H9 (cell line): ENCODE measurements around the gene EDDM3A. TPM values are rescaled to one million over a fixed set of nuclear protein-coding genes. Genes with fewer than 3 reads are reported as not detected.

ENCODE experiments used
- DNase-seq: peaks from one replicate; pipeline ENCODE4 v3.0.0-alpha.2; 2017
- H2AFZ ChIP-seq: one replicate; pipeline ENCODE4 v1.6.1; 2013; ENCODE audit warnings: mild to moderate bottlenecking, low read length, control low read depth, moderate library complexity
- H2AK5ac ChIP-seq: 2 replicates; pipeline ENCODE4 v1.6.1; 2013; ENCODE audit warnings: low read length, control low read depth, mixed read lengths; ENCODE audit not compliant: insufficient read length
- H2BK120ac ChIP-seq: one replicate; pipeline ENCODE4 v1.6.1; 2013; ENCODE audit warnings: low read depth, mild to moderate bottlenecking, low read length, control low read depth, inconsistent platforms; ENCODE audit not compliant: poor library complexity, severe bottlenecking
- H2BK12ac ChIP-seq: 2 replicates; pipeline ENCODE4 v1.6.1; 2013; ENCODE audit warnings: low read length, control low read depth, mixed read lengths, low read depth; ENCODE audit not compliant: insufficient read length
- H2BK15ac ChIP-seq: 2 replicates; pipeline ENCODE4 v1.6.1; 2013; ENCODE audit warnings: low read depth, low read length, control low read depth
- H2BK20ac ChIP-seq: one replicate; pipeline ENCODE4 v1.6.1; 2013; ENCODE audit warnings: low read depth, mild to moderate bottlenecking, low read length, control low read depth, inconsistent platforms; ENCODE audit not compliant: poor library complexity, severe bottlenecking
- H2BK5ac ChIP-seq: 2 replicates; pipeline ENCODE4 v1.6.1; 2013; ENCODE audit warnings: low read length, control low read depth, mixed read lengths; ENCODE audit not compliant: insufficient read length
- H3K14ac ChIP-seq: 2 replicates; pipeline ENCODE4 v1.6.1; 2013; ENCODE audit warnings: low read length, control low read depth; ENCODE audit not compliant: insufficient read depth
- H3K18ac ChIP-seq: 2 replicates; pipeline ENCODE4 v1.6.1; 2013; ENCODE audit warnings: low read depth, mild to moderate bottlenecking, mixed read lengths, low read length, control low read depth; ENCODE audit not compliant: insufficient read length
- H3K23ac ChIP-seq: 2 replicates; pipeline ENCODE4 v1.6.1; 2013; ENCODE audit warnings: low read length, control low read depth, mixed read lengths, low read depth; ENCODE audit not compliant: insufficient read length
- H3K23me2 ChIP-seq: 2 replicates; pipeline ENCODE4 v1.6.1; 2013; ENCODE audit warnings: low read depth, mild to moderate bottlenecking, mixed read lengths, low read length, control low read depth; ENCODE audit not compliant: insufficient read length, poor library complexity, severe bottlenecking
- H3K27ac ChIP-seq: 2 replicates; pipeline ENCODE4 v1.5.1; 2013; ENCODE audit warnings: low read length, control low read depth, mixed read lengths, low read depth; ENCODE audit not compliant: insufficient read length
- H3K27me3 ChIP-seq: 2 replicates; pipeline ENCODE4 v1.6.1; 2013; ENCODE audit warnings: low read length, control low read depth, inconsistent platforms; ENCODE audit not compliant: insufficient read depth
- H3K4ac ChIP-seq: 2 replicates; pipeline ENCODE4 v1.6.1; 2013; ENCODE audit warnings: low read depth, mild to moderate bottlenecking, control low read depth, inconsistent platforms, low read length, moderate library complexity
- H3K4me1 ChIP-seq: 2 replicates; pipeline ENCODE4 v1.6.1; 2013; ENCODE audit warnings: low read length, control low read depth, inconsistent platforms; ENCODE audit not compliant: insufficient read depth
- H3K4me2 ChIP-seq: 2 replicates; pipeline ENCODE4 v1.6.1; 2013; ENCODE audit warnings: low read length, control low read depth, mixed read lengths; ENCODE audit not compliant: insufficient read length, insufficient read depth
- H3K56ac ChIP-seq: 2 replicates; pipeline ENCODE4 v1.6.1; 2013; ENCODE audit warnings: low read depth, mild to moderate bottlenecking, mixed read lengths, low read length, control low read depth; ENCODE audit not compliant: insufficient read length
- H3K79me1 ChIP-seq: 2 replicates; pipeline ENCODE4 v1.6.1; 2013; ENCODE audit warnings: low read depth, mild to moderate bottlenecking, moderate library complexity, low read length, control low read depth, inconsistent platforms; ENCODE audit not compliant: insufficient read depth, poor library complexity, severe bottlenecking
- H3K79me2 ChIP-seq: 2 replicates; pipeline ENCODE4 v1.6.1; 2013; ENCODE audit warnings: low read length, control low read depth, inconsistent platforms; ENCODE audit not compliant: insufficient read depth
- H3K9ac ChIP-seq: 2 replicates; pipeline ENCODE4 v1.6.1; 2013; ENCODE audit warnings: low read length, control low read depth, mixed read lengths; ENCODE audit not compliant: insufficient read length; ENCODE audit errors: extremely low read depth
- H3K9me3 ChIP-seq: one replicate; pipeline ENCODE4 v1.6.1; 2013; ENCODE audit warnings: low read depth, low read length, inconsistent platforms; ENCODE audit not compliant: control insufficient read depth
- H3T11ph ChIP-seq: one replicate; pipeline ENCODE4 v1.6.1; 2013; ENCODE audit warnings: mild to moderate bottlenecking, low read length, control low read depth, inconsistent platforms
- H4K20me1 ChIP-seq: one replicate; pipeline ENCODE4 v1.6.1; 2013; ENCODE audit not compliant: control insufficient read depth, insufficient read length, insufficient read depth
- H4K5ac ChIP-seq: 2 replicates; pipeline ENCODE4 v1.6.1; 2013; ENCODE audit warnings: low read depth, mild to moderate bottlenecking, mixed read lengths, low read length, control low read depth; ENCODE audit not compliant: insufficient read length
- H4K8ac ChIP-seq: replicated peaks from 2 replicates; pipeline ENCODE4 v1.6.1; 2013; ENCODE audit warnings: low read length, control low read depth, mixed read lengths, low read depth; ENCODE audit not compliant: insufficient read length
- H4K91ac ChIP-seq: 2 replicates; pipeline ENCODE4 v1.6.1; 2013; ENCODE audit warnings: low read depth, mild to moderate bottlenecking, moderate library complexity, mixed read lengths, low read length, control low read depth; ENCODE audit not compliant: insufficient read length
- H3K27ac Mint-ChIP-seq, 3 experiments: 2 replicates in 2 of 3; 3 replicates in 1 of 3; pipeline ENCODE4 v1.8.0; 2020 to 2021; ENCODE audit warnings: mixed read lengths in 3 of 3, mild to moderate bottlenecking in 1 of 3, moderate library complexity in 1 of 3
- H3K27me3 Mint-ChIP-seq: 2 replicates; pipeline ENCODE4 v1.8.0; 2021; ENCODE audit warnings: low read depth, mild to moderate bottlenecking, moderate library complexity, mixed read lengths
- H3K36me3 Mint-ChIP-seq, 3 experiments: 2 replicates in 2 of 3; 3 replicates in 1 of 3; pipeline ENCODE4 v1.8.0; 2020 to 2021; ENCODE audit warnings: low read depth in 3 of 3, mixed read lengths in 3 of 3; ENCODE audit not compliant: insufficient read depth in 1 of 3
- H3K4me1 Mint-ChIP-seq, 2 experiments: 2 replicates each; pipeline ENCODE4 v1.8.0; 2020; ENCODE audit warnings: mixed read lengths in 2 of 2
- H3K4me3 Mint-ChIP-seq, 2 experiments: 2 replicates in 1 of 2; 3 replicates in 1 of 2; pipeline ENCODE4 v1.8.0; 2020 to 2021; ENCODE audit warnings: mild to moderate bottlenecking in 2 of 2, mixed read lengths in 2 of 2, moderate library complexity in 1 of 2
- H3K9me3 Mint-ChIP-seq, 2 experiments: 2 replicates in 1 of 2; 3 replicates in 1 of 2; pipeline ENCODE4 v1.8.0; 2020; ENCODE audit warnings: mild to moderate bottlenecking in 2 of 2, mixed read lengths in 2 of 2, moderate library complexity in 1 of 2
- CTCF ChIP-seq: fragments of 200-600 bp; sonication (generic); conservative IDR thresholded peaks from 3 replicates; pipeline ENCODE4 v1.8.0; 2021; ENCODE audit warnings: antibody characterized with exemption, mild to moderate bottlenecking
- WGBS: extraction: QIAGEN DNeasy Blood & Tissue Kit; methylation state at CpG from one replicate; pipeline ENCODE4 v1.1.7; 2013; ENCODE audit warnings: missing lambda C conversion rate, low lambda C conversion rate, mixed read lengths; ENCODE audit not compliant: insufficient read length; ENCODE audit errors: extremely low coverage; 5-methylcytosine and 5-hydroxymethylcytosine counted together
- total RNA-seq: library from RNA; stranded (reverse); gene quantifications from 2 replicates; pipeline ENCODE4 v1.2.1, GENCODE V29; 2021

Gene EDDM3A
- total RNA-seq, 1 experiment from 2014 or later = not detected

GRCh38 chr14:20714593-20715250 is 31.0 kb upstream of the EDDM3A start:
- TF ChIP-seq CTCF = no peak
- no peak overlapping the region for H4K5ac ChIP-seq
- H3K4me2 ChIP-seq = no peak overlapping the region
- no peak overlapping the region for H3K27ac ChIP-seq
- H4K8ac ChIP-seq = no peak overlapping the region
- H2BK20ac ChIP-seq = no peak overlapping the region
- no peak overlapping the region for H4K91ac ChIP-seq
- H3K18ac ChIP-seq = no peak overlapping the region
- no peak overlapping the region for H2AFZ ChIP-seq
- no peak overlapping the region for H2BK5ac ChIP-seq
- no peak for DNase-seq
- no peaks in the 10 kb centered on the region for H3K9me3 ChIP-seq
- peaks cover 0 to 3% (median 0%) of the 10 kb centered on the region in 3 experiments; a peak in 2 of 7 replicates for H3K36me3 Mint-ChIP-seq
- peaks cover 8% of the 10 kb centered on the region for H3K27me3 Mint-ChIP-seq
- no peaks in the 10 kb centered on the region for H3K23me2 ChIP-seq
- no peaks in the 10 kb centered on the region for H3K4me1 ChIP-seq
- H3K14ac ChIP-seq = no peak overlapping the region
- H3K79me1 ChIP-seq = no peaks in the 10 kb centered on the region
- H2BK15ac ChIP-seq = no peak overlapping the region
- no peak overlapping the region for H3K9ac ChIP-seq
- no peak overlapping the region for H3K4ac ChIP-seq
- peaks cover 12 to 19% of the 10 kb centered on the region in 2 experiments for H3K4me1 Mint-ChIP-seq
- H3K56ac ChIP-seq = no peak overlapping the region
- H3K9me3 Mint-ChIP-seq = no peaks in the 10 kb centered on the region
- no peaks in the 10 kb centered on the region for H3K79me2 ChIP-seq
- H3T11ph ChIP-seq = no peak overlapping the region
- no peaks in the 10 kb centered on the region for H3K27me3 ChIP-seq
- no peak overlapping the region for H3K23ac ChIP-seq
- no peak overlapping the region for H2BK120ac ChIP-seq
- no peak overlapping the region for H2AK5ac ChIP-seq
- no peak overlapping the region for H3K27ac Mint-ChIP-seq
- WGBS = no CpG with 5 or more reads among the region's 4 CpGs
- no peak overlapping the region for H2BK12ac ChIP-seq
- H3K4me3 Mint-ChIP-seq = no peak overlapping the region
- no peaks in the 10 kb centered on the region for H4K20me1 ChIP-seq
